CD4-positive, alpha-beta T cell (primary cell): Measurements from ENCODE around the gene TNS3. TPM values are rescaled to one million over a fixed set of nuclear protein-coding genes. Genes with fewer than 3 reads are reported as not detected.

Source experiments
- ATAC-seq: fragments of 200-7000 bp; cut with Tn5 transposase; one replicate; pipeline ENCODE4 v1.10.0; 2022; ENCODE audit warnings: mild to moderate bottlenecking; ENCODE audit not compliant: poor library complexity
- CTCF ChIA-PET: fragments of 350-600 bp; sonication (Branson Sonifier 250); formaldehyde crosslinking; loops from one replicate; lab custom pipeline; 2021; ENCODE audit warnings: antibody characterized with exemption, inconsistent platforms; lab: Charles Lee
- POLR2A ChIA-PET: fragments of 350-600 bp; sonication (Branson Sonifier 250); formaldehyde crosslinking; loops from one replicate; lab custom pipeline; 2021; ENCODE audit warnings: antibody characterized with exemption, inconsistent platforms; lab: Charles Lee
- DNase-seq, 14 experiments: peaks; one replicate each; pipeline ENCODE4 v3.0.0-alpha.2; 2013 to 2020; ENCODE audit warnings: mixed read lengths in 2 of 14
- H3K27ac ChIP-seq, 2 donors: one replicate each; pipeline versions ENCODE4 v1.5.1 to v1.7.0; 2013; ENCODE audit warnings: low read length in 2 of 2, low read depth in 1 of 2, mild to moderate bottlenecking in 1 of 2
- H3K27me3 ChIP-seq, 2 experiments: 1 replicate in 1 of 2; 2 replicates in 1 of 2; pipeline versions ENCODE4 v1.6.1 to v1.7.0; 2013; ENCODE audit warnings: low read length in 2 of 2, control low read depth in 1 of 2, mild to moderate bottlenecking in 1 of 2, moderate library complexity in 1 of 2; ENCODE audit not compliant: insufficient read depth in 2 of 2, control insufficient read depth in 1 of 2
- H3K36me3 ChIP-seq: one replicate; pipeline ENCODE4 v1.6.1; 2013; ENCODE audit warnings: low read length, control low read depth; ENCODE audit not compliant: insufficient read depth
- H3K4me1 ChIP-seq: one replicate; pipeline ENCODE4 v1.6.1; 2013; ENCODE audit warnings: low read length, control low read depth; ENCODE audit not compliant: insufficient read depth
- H3K4me3 ChIP-seq: one replicate; pipeline ENCODE4 v1.5.1; 2013; ENCODE audit warnings: mild to moderate bottlenecking, low read length, moderate library complexity
- H3K9me3 ChIP-seq, 2 experiments: 1 replicate in 1 of 2; 2 replicates in 1 of 2; pipeline versions ENCODE4 v1.6.1 to v1.7.0; 2013; ENCODE audit warnings: low read length in 2 of 2, mild to moderate bottlenecking in 2 of 2, control low read depth in 1 of 2, moderate library complexity in 1 of 2; ENCODE audit not compliant: control insufficient read depth in 1 of 2, insufficient read depth in 1 of 2
- H3K27ac Mint-ChIP-seq: one replicate; pipeline ENCODE4 v1.8.0; 2020; ENCODE audit warnings: mixed read lengths
- H3K27me3 Mint-ChIP-seq: one replicate; pipeline ENCODE4 v1.8.0; 2021; ENCODE audit warnings: mixed read lengths
- H3K36me3 Mint-ChIP-seq: one replicate; pipeline ENCODE4 v1.8.0; 2021; ENCODE audit warnings: low read depth, mixed read lengths
- H3K4me1 Mint-ChIP-seq: one replicate; pipeline ENCODE4 v1.8.0; 2021; ENCODE audit warnings: low read depth, mixed read lengths
- H3K4me3 Mint-ChIP-seq: one replicate; pipeline ENCODE4 v1.8.0; 2020; ENCODE audit warnings: mild to moderate bottlenecking, mixed read lengths
- H3K9me3 Mint-ChIP-seq: one replicate; pipeline ENCODE4 v1.8.0; 2020; ENCODE audit warnings: mixed read lengths
- intact Hi-C, 2 experiments: fragments of 100-400 bp; cut with DNase I in 1 of 2; cut with micrococcal nuclease in 1 of 2; formaldehyde crosslinking; loops; one replicate each; pipeline versions ENCODE4 v1.15.1 to v1.9.0; 2023 to 2025; cut with DNase I, micrococcal nuclease
- polyA plus RNA-seq, 2 donors: library from polyadenylated mRNA; unstranded; fragments of 120-200 nt; gene quantifications; one replicate each; pipeline ENCODE4 v1.2.1, GENCODE V29; 2013
- total RNA-seq, 174 experiments: library from RNA in 2 of 174; stranded (reverse) in 2 of 174; gene quantifications; one replicate each; pipeline ENCODE4 v1.2.3 and lab custom pipeline; 2021 to 2026
- TF ChIP-seq, protein P1 (sequence below): fragments of 200-600 bp; IDR thresholded peaks from one replicate; pipeline ENCODE4 v1.8.0; 2022; ENCODE audit warnings: antibody characterized with exemption, mild to moderate bottlenecking

The TNS3 gene
- total RNA-seq (under 1 TPM; 0.16 to 0.47 TPM), total RNA-seq (lab: John Stamatoyannopoulos, UW) (0.16 to 25.4 (median 4.7) reads per million in 172 experiments)
- polyA plus RNA-seq (2013, experiment 1 of 2), result 1.7 TPM
- 1.7 TPM for polyA plus RNA-seq (2013, experiment 2 of 2)

DNA sequence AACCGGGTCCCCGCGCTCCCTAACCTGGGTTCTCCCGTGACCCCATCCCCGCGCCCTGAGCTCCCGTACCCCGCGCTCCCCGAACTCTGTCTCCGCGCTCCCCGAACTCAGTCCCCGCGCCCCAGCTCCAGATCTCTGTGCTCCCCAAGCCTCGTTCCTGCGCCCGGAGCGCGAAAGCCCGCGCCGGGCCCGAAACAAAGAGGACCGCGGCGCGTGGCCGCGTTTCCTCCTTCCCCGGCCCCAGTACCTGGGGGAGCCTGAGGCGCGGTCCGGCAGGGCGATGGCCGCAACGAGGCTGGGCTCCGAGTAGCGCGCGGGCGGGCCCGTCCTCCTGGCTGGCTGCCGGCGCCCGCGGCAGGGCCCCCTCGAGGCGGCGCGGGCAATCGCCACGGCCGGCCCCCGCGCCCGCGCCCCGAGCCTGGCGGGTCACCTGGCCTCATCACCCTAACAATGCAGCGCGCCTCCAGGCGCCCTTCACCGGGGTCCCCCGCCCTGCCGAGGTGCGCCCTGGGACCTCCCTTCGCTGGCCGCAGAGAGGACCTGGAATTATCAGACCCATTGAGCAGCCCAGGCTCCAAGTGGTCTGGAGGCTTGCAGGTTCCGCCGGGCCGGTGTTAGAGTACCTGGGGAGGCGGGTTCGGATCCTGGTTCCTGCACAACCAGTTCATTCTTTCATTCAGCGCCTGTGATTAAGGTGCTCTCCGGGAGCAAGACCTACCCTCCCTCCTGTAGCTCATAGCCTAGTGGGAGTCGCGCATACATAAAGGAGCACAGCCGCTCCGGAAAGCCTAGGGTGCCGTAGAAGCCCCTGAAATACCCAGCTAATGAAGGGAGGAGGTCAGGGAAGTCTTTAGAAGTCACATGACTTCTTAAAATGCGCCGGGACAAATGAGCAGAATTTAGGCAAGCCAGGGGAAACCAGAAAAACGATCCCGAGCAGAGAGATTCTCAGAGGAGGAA is at the start of gene TNS3:
Gene TNS3, minus strand, starts transcription at position 308 of the 960 bp plus-strand sequence. CDS start 142,475 bp downstream, outside the sequence.
- H3K4me1 Mint-ChIP-seq, result no peaks in the 10 kb centered on the region
- no peak within 1 kb of the TSS for H3K4me3 Mint-ChIP-seq
- Histone ChIP-seq H3K4me3 (peak within 1 kb of the TSS; percentile 26), H3K36me3 (no peaks in the 10 kb centered on the region), H3K4me1 (no peaks in the 10 kb centered on the region), H3K27me3 (peaks cover 3 to 10% of the 10 kb centered on the region in 2 experiments), H3K27ac (no peak within 1 kb of the TSS), H3K9me3 (peaks cover 0 to 33% of the 10 kb centered on the region in 2 experiments)
- no peaks in the 10 kb centered on the region for H3K36me3 Mint-ChIP-seq
- ChIA-PET POLR2A (no interaction called here), CTCF (no interaction called here)
- ATAC-seq (no peak), DNase-seq (peak in 1 of 14 experiments; percentile 23)
- intact Hi-C loops, result no loop called here
- H3K9me3 Mint-ChIP-seq, result peaks cover 2% of the 10 kb centered on the region
- no peak within 1 kb of the TSS for H3K27ac Mint-ChIP-seq
- H3K27me3 Mint-ChIP-seq, result peaks cover 45% of the 10 kb centered on the region
- TF ChIP-seq, protein P1, sequence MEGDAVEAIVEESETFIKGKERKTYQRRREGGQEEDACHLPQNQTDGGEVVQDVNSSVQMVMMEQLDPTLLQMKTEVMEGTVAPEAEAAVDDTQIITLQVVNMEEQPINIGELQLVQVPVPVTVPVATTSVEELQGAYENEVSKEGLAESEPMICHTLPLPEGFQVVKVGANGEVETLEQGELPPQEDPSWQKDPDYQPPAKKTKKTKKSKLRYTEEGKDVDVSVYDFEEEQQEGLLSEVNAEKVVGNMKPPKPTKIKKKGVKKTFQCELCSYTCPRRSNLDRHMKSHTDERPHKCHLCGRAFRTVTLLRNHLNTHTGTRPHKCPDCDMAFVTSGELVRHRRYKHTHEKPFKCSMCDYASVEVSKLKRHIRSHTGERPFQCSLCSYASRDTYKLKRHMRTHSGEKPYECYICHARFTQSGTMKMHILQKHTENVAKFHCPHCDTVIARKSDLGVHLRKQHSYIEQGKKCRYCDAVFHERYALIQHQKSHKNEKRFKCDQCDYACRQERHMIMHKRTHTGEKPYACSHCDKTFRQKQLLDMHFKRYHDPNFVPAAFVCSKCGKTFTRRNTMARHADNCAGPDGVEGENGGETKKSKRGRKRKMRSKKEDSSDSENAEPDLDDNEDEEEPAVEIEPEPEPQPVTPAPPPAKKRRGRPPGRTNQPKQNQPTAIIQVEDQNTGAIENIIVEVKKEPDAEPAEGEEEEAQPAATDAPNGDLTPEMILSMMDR, result no peak

DNA sequence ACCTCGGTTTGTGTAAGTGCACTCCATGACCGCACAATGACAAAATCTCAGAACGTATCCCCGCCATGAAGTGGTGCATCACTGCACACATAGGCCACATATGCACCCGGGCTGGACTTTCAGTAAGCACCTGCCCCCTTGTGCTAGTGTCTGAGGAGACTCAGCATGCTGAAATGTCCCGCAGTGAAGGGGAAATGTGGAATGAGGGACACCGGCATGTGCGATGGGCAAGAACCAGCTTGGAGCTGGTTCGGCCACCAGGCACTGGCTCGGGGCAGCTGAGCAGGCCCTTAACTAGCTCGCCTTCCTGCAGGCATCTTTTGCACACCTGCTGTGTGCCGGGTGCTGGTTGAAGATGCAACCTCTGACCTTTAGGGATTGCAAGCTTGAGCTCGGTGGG is 49.8 kb upstream of the TNS3 start:
- H3K27ac Mint-ChIP-seq, result no peak overlapping the region

DNA sequence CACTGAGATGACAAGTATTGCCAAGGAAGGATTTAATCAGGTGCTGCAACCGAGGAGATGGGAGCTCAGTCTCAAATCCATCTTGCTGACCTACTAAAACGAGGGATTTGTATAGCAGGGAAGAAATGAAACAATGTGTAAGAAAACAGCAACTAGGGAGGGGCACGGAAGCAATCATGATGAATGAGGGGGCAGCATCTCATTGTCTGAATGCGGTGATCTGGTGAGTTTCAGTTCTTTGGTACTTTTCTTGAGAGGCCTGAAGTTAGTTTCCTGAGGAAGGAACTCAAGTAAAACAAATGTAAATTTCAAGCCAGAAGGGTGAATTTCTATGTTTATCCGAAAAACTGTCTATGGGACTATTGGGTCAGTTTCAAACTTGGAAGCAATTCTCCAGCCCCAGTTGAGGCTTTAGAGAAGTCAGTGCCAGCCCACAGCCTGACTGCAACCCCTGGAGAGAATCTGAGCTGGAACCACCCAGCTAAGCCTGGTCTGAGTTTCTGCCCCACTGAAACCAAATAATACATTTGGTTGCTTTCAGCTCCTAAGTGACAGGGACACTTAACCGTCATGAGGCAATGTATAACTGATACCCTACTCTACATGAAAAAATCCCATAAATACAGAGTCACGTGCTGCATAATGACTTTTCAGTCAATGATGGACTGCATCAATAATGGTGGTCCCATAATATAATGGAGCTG is 45.8 kb upstream of the TNS3 start:
- no peak for ATAC-seq
- DNase-seq, result no peak
- Mint-ChIP-seq H3K27ac (no peak overlapping the region), H3K9me3 (no peaks in the 10 kb centered on the region), H3K36me3 (no peaks in the 10 kb centered on the region), H3K27me3 (no peaks in the 10 kb centered on the region), H3K4me1 (no peaks in the 10 kb centered on the region), H3K4me3 (no peak overlapping the region)
- ChIA-PET CTCF (no interaction called here), POLR2A (no interaction called here)
- no peaks in the 10 kb centered on the region for H3K4me1 ChIP-seq
- no peaks in the 10 kb centered on the region for H3K27me3 ChIP-seq
- H3K27ac ChIP-seq, result no peak overlapping the region
- intact Hi-C loops, result no loop called here
- no peak overlapping the region for H3K4me3 ChIP-seq
- TF ChIP-seq, protein P1, result no peak
- no peaks in the 10 kb centered on the region for H3K9me3 ChIP-seq
- H3K36me3 ChIP-seq, result no peaks in the 10 kb centered on the region

More for the DNA sequence above, 49.8 kb upstream of the TNS3 start:
- no peaks in the 10 kb centered on the region for H3K4me1 Mint-ChIP-seq
- H3K4me1 ChIP-seq, result no peaks in the 10 kb centered on the region
- H3K4me3 ChIP-seq, result no peak overlapping the region
- POLR2A ChIA-PET, result no interaction called here
- TF ChIP-seq, protein P1, result no peak
- no peaks in the 10 kb centered on the region for H3K27me3 Mint-ChIP-seq
- H3K27me3 ChIP-seq, result no peaks in the 10 kb centered on the region
- CTCF ChIA-PET, result no interaction called here
- H3K36me3 Mint-ChIP-seq, result no peaks in the 10 kb centered on the region
- no peak overlapping the region for H3K27ac ChIP-seq
- DNase-seq (no peak), ATAC-seq (no peak)
- H3K36me3 ChIP-seq, result no peaks in the 10 kb centered on the region
- peaks cover 0 to 10% of the 10 kb centered on the region in 2 experiments for H3K9me3 ChIP-seq
- intact Hi-C loops, result no loop called here
- H3K4me3 Mint-ChIP-seq, result no peak overlapping the region
- H3K9me3 Mint-ChIP-seq, result no peaks in the 10 kb centered on the region
